MV-4-11 (cell line): ENCODE results near the gene LCN6.
"Not testable (repeated sequence)": the region's sequence is repeated elsewhere in the genome, so short reads cannot be mapped to it uniquely, and the experiment has no call there.

Experiments used
- DNase-seq: peaks from one replicate; lab custom pipeline; 2025; lab: John Stamatoyannopoulos, UW

LCN6 gene

DNA sequence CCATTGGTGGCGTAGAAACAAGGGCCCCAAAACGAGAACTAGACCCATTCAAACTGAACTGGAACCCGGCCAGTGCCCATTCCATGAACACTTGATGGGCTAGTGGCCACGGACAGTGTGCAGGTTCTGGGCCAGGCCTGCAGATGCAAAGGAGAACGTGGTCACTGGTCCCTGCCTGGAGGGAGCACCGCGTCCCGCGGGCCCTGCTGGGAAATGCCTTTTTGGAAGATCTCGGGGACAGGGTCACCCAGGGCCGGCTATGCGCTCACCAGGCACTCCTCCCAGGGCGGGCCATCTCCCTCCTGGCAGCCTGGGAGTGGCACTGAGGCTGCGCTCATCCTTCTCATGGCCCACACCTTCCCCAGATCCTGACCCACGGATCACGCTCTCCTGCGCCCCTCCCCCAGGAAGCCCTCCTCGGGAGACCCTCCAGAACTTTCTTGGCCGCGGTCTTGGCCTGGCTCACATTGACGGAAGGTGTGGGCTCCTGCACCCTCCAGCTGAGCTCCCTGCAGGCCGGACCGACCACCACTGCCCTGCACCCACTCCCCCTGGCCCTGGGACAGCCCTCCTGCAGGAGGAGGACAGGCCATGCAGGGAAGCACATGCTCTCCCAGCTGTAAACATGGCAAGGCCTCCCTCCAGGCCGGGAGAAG, 38.7 kb downstream of the LCN6 start:
- DNase-seq, result no peak

DNA sequence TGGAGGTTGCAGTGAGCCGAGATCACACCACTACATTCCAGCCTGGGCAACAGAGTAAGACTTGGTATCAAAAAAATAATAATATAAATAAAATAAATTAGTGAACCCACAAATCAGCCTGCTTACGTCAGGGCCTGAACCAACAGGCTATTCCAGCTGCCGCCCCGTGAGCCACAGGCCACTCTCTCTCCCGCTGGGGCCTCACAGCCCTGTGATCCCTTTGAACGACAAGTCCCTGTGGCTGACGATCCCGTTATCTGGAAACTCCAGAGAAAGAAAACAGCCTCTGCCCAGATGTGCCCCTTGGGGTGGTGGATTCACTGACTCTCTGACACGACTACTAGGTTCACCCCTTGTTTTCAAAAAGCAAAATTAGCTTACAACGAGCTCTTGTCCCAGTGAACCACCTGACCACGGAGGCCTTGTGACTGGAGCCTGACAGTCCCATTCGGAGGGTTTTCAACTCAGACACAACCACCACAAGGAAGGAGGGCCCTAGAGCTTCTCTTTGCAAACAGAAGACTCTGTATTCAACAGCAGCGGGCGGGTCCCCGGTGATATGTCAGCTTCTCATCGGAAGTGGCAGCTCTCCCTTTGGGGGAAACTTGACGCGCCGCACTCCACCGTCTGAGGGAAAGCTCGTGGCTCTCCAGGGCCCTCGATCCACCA, 40.3 kb downstream of the LCN6 start:
- DNase-seq, result no peak

- no peak for DNase-seq
Observed at GRCh38 chr9:136707011-136707410, 41.3 kb downstream of the LCN6 start.

GRCh38 chr9:136705564-136705963, 42.8 kb downstream of the LCN6 start:
- DNase-seq, result peak; percentile 66

- not testable (repeated sequence) for DNase-seq
Observed at GRCh38 chr9:136704741-136705140, 43.6 kb downstream of the LCN6 start.

GRCh38 chr9:136703276-136703860, 45.0 kb downstream of the LCN6 start:
- DNase-seq, result peak; percentile 85

DNA sequence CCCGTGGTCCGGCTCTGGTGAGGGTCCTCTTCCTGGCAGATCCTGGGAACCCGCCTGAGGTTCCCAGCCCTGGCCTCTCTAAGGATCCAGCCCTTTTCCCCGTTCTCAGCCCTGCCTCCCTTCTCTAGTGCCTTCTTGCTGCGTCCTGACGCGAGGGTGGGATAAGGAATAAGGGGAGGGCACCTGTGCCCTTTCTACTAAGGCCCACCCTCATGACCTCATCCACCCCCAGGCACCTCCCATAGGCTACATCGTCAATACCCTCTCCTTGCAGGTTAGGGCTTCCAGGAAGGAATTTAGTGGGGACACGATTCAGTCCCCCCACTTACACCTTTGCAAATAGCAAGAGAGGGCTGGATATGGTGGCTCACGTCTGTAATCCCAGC, 46.7 kb downstream of the LCN6 start:
- no peak for DNase-seq

DNA sequence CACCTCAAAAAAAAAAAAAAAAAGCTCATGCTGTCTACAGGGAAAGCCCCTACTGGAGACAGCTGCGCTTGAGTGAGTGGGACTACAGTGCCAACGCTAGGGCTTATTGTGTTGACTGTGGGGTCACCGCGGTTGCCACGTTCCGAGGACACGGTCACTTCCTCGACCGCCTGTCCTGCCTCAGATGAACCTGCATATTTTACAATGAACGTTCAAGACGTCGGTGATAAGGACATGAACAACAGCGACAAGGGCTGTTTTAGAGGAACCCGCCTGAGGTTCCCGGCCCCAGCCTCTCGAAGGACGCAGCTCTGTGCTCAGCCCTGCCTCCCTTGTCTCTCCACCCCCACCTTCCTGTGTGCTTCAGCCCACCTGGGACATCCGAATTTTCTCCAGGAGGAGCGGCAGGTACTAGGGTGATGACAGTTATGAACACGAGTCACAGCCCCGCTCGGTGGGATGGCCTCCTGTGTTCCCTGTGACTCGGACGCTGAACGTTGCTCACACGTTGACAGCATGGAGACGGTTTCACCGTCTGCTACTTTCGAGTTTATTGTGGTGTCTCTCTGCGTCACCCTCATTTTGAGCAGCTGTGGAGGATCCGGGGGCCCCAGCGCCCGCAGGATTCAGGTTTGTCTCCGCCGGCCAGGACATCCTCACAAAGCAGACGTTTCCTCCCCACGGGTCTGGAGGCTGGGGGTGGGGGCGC, 47.2 kb downstream of the LCN6 start:
- peak; percentile 60 for DNase-seq

- no peak for DNase-seq
Observed at GRCh38 chr9:136700304-136700703, 48.0 kb downstream of the LCN6 start.

DNA sequence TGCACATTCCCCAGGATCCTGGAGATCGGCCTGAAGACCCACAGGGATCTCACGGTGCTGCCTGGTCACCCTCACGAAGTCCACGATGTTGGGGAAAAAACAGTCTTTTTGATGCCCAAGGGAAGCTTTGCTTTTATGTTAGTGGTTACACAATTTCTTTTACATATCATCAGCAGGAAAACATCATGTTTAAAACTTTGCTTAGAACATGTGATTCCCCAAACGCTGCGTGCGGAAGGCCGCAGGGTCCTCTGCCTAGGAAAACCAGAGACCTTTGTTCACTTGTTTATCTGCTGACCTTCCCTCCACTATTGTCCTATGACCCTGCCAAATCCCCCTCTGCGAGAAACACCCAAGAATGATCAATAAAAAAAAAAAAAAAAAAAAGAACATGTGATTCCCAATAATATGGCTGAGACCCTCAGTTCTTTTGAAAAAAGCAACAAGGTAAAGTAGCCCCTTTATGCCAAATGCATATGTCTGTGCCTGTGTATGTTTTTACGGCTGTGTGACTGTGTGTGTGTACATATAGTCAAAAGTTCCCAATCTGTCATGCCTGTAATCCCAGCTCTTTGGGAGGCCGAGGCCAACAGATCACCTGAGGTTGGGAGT, 49.6 kb downstream of the LCN6 start:
- no peak for DNase-seq

DNA sequence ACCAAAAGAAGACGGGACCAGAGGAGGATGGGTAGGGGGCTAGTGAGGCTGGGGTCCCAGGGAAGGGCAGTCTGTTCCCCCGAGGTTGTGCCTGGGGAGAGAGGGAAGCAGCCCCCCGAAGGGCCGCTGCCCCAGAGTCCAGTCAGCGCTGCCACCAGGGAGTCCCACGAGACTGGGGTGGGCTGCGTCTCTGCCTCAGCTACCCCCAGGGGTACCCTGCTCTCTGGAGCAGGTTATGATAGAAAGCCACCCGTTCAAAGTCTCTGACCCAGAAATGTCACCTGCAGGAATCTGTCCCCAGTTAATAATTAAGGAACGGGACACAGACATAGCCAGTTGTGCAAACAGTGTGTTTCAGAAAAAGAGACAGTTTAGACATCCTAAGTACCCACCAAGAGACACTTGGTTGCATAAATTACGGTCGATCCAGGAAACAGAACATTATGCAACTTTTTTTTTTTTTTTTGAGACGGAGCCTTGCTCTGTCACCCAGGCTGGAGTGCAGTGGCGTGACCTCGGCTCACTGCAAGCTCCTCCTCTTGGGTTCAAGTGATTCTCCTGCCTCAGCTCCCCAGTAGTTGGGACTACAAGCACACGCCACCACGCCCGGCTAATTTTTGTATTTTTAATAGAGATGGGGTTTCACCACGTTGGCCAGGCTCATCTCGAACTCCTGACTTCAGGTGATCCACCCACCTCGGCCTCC, 50.4 kb downstream of the LCN6 start:
- DNase-seq, result peak; percentile 95

DNA sequence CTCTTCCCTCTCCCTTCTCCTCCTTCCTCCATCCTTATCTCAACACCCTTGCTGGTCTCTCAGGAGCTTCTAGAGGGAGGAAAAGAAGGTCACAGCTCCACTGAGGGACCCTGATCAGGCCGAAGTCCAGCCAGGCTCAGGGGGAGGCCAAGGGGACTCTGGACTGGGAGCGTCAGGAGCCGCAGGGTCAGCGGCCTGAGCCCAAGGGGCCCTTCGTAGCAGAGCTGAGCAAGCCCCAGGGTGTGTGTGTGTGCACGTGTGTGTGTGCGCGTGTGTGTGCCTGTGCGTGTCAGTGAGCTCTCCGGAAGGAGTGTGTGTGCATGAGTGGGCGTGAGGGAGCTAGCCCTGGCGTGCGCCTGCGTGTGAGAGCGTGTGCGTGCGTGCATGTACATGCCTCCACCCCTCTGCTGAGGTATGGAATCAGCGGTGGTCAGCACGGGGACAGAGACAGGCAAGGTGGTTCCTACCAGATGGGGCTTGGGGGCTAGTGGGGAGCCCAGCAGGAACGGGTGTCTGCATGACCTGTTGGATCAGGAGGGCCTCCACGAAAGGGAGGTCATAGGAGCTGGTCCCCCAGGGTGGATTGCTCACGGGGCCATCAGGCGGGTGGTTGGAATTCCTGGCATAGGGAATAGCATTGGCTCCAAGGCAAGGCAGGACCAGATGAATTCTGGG, 51.0 kb downstream of the LCN6 start:
- peak; percentile 55 for DNase-seq

DNA sequence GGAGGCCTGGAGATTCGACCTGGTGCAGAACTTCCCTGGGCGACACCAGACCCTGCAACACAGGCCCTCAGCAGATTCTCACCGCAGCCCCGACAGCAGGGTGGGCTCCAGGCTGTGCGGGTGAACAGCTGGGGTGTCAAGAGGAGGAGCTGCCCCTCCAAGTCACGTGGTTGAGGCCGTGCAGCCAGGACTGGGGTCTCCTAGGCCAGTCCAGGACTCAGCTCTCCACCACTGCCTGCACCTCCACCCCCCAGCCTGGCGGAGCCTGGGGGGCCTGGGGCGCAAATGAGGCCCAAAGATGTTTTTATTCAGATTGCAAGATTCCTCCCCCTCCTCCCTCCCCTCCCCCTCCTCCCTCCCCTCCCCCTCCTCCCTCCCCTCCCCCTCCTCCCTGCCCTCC, 51.8 kb downstream of the LCN6 start:
- no peak for DNase-seq

DNA sequence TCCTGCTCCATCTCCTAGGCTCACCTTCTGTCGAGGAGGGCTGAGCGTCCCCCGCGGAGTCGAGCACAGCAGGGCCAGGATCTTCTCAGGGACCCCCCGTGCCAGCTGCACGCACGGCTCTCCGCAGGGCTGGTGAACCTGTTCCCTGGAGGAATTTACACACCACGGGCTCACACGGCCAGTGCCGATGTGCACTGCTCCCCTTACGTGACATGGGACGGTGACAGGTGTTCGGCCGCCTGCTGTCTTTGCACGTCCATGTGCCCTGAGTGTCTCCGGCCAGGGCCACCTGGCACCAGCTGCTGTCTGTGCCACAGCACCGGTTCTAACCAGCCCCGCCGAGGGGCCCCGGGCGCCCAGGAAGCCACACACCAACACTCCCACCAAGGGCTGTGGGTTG, 52.4 kb downstream of the LCN6 start:
- peak; percentile 14 for DNase-seq

DNA sequence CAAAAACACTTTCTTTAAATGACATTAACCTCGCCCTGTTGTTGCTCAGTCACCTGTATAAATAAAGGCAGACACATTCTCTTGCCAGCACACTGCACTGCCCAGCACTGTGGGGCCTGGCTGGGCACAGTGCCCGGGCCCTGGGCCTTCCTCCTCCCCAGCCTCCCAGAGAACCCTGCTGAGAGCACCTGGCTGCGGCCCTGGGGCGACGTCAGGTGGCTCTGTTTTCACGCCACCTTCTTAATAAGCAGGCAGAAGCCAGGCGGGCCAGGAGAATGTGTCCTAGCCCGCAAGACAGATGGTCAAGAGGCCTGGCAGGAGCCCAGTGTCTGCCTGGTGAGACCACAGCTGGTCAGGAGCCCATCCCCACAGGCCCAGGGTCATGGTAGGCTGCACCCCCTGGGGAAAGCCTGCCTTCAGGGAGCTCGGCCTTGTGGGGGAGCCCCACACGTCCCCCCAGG, 52.9 kb downstream of the LCN6 start:
- no peak for DNase-seq

DNA sequence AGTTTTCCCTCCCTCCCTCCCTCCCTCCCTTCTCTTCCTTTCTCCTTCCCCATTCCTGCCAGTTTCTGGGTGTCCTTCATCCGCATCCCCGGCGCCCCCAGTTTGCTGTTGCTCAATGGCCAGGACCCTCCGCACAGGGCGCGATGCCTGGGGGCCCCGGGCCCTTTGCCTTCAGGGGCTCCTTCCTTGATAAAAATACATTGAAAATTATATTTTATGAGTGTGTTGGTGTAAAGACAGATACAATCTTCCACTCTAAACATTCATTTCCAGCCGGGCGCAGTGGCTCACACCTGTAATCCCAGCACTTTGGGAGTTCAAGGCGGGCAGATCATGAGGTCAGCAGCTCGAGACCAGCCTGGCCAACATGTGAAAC, 53.5 kb downstream of the LCN6 start:
- no peak for DNase-seq

GRCh38 chr9:136694163-136694871, 54.0 kb downstream of the LCN6 start:
- peak; percentile 13 for DNase-seq
